ENCODE data around the gene ZNF516.
A peak's percentile ranks its signal among the peaks of the same experiment; 100 is the strongest.

Gene ZNF516

GRCh38 chr18:76350134-76351025 is 144.7 kb downstream of the ZNF516 start:
- TF ChIP-seq, protein P1, sequence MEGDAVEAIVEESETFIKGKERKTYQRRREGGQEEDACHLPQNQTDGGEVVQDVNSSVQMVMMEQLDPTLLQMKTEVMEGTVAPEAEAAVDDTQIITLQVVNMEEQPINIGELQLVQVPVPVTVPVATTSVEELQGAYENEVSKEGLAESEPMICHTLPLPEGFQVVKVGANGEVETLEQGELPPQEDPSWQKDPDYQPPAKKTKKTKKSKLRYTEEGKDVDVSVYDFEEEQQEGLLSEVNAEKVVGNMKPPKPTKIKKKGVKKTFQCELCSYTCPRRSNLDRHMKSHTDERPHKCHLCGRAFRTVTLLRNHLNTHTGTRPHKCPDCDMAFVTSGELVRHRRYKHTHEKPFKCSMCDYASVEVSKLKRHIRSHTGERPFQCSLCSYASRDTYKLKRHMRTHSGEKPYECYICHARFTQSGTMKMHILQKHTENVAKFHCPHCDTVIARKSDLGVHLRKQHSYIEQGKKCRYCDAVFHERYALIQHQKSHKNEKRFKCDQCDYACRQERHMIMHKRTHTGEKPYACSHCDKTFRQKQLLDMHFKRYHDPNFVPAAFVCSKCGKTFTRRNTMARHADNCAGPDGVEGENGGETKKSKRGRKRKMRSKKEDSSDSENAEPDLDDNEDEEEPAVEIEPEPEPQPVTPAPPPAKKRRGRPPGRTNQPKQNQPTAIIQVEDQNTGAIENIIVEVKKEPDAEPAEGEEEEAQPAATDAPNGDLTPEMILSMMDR (IDR thresholded peaks at IDR 0.05; ENCODE audit: borderline replicate concordance, control extremely low read depth, extremely low read depth, insufficient read depth, missing control alignments): no peak
- DNase-seq (ENCODE audit: low spot score): no peak
- in situ Hi-C loops (cut with MboI; ENCODE audit: low sequenced_read_pairs, unreplicated experiment): loop anchor here (25.0 kb wide), 1 partner anchor 1713 kb away; no protein-coding TSS in a partner anchor

DNA sequence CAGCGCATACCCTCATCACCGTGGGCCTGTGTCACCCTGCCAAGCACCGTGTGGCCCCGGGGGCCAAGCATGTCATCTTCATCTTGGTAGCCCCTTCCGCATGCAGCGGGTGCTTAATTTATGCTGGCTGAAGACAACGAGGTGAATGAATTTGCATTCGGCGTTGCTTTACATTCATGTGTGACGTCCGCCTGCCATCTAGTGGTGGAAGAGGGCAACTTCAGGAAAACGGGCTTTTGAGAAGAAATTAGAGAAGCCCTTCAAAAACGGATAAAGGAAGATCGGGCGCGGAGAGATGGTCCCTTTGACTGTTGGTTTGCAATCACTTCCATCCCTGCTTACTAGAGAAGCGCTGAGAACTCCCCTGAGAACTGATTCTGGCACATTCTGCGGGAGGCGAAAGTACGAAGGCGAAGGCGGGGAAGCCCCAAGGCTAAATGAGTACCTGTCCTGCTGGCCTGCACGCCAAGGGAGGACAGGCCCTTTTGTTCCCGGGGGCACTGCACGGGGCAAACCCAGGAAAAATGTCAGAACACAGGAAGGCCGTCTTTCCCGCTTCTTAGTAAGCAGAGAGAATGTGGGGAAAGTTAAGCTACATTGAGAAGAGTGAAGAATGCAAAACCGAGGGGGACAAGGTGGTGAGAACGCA is 145.9 kb downstream of the ZNF516 start:
- TF ChIP-seq, protein P1 (IDR thresholded peaks at IDR 0.05; ENCODE audit: borderline replicate concordance, control extremely low read depth, extremely low read depth, insufficient read depth, missing control alignments): peak; percentile 82
- peak; percentile 86 for DNase-seq (ENCODE audit: low spot score)
- in situ Hi-C loops (cut with MboI; ENCODE audit: low sequenced_read_pairs, unreplicated experiment): no loop called here

- TF ChIP-seq, protein P1 (IDR thresholded peaks at IDR 0.05; ENCODE audit: borderline replicate concordance, control extremely low read depth, extremely low read depth, insufficient read depth, missing control alignments): no peak
- in situ Hi-C loops (cut with MboI; ENCODE audit: low sequenced_read_pairs, unreplicated experiment): no loop called here
- no peak for DNase-seq (ENCODE audit: low spot score)
Observed at GRCh38 chr18:76348267-76349066, 146.6 kb downstream of the ZNF516 start.

DNA sequence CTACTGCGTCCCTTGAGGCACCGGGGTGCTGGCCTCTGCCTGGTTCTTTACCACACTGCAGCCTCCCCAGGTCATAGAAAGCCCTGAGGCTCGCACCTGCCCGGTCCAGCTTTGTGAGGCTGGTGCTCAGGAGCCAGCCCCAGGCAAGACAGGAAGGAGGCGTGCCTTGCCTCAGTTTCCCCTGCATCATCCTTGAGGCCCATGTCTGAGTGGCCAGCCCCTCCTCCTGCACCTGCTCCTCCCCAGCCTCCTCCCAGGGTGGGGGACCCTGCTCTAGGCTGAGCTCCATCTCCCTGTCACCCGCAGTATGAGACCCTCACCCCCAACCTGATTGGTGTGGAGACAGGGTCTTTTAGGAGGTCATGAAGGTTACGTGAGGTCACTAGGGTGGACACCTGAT is 147.7 kb downstream of the ZNF516 start:
- in situ Hi-C loops (cut with MboI; ENCODE audit: low sequenced_read_pairs, unreplicated experiment): no loop called here
- no peak for DNase-seq (ENCODE audit: low spot score)
- TF ChIP-seq, protein P1 (IDR thresholded peaks at IDR 0.05; ENCODE audit: borderline replicate concordance, control extremely low read depth, extremely low read depth, insufficient read depth, missing control alignments): no peak

- in situ Hi-C loops (cut with MboI; ENCODE audit: low sequenced_read_pairs, unreplicated experiment): no loop called here
- TF ChIP-seq, protein P1 (IDR thresholded peaks at IDR 0.05; ENCODE audit: borderline replicate concordance, control extremely low read depth, extremely low read depth, insufficient read depth, missing control alignments): no peak
- no peak for DNase-seq (ENCODE audit: low spot score)
Observed at GRCh38 chr18:76346490-76347130, 148.4 kb downstream of the ZNF516 start.

DNA sequence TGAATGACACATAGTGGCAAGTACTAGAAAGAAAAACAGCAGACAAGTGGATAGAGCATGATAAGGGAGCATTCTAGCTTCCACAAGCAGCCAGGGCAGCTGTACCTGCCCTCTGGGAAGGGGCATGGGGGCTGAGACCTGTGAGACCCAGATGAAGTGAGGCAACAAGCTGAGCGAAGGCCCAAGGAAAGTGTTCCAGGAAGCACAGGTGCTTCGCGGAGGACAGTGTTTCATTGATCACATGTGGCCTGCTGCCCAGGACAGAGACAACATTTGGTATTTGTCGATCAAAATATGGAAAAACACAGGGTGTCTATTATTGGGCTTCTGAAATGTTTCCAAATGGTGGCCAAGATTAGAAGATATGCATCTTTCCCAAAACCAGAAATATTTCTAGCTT is 149.1 kb downstream of the ZNF516 start:
- in situ Hi-C loops (cut with MboI; ENCODE audit: low sequenced_read_pairs, unreplicated experiment): no loop called here
- no peak for DNase-seq (ENCODE audit: low spot score)

More for the DNA sequence above, 149.1 kb downstream of the ZNF516 start:
- TF ChIP-seq, protein P1 (IDR thresholded peaks at IDR 0.05; ENCODE audit: borderline replicate concordance, control extremely low read depth, extremely low read depth, insufficient read depth, missing control alignments): no peak
